H1 (cell line): ENCODE data around the gene UBN2. TPM values are rescaled to one million over a fixed set of nuclear protein-coding genes. Genes with fewer than 3 reads are reported as not detected.

Experiments
- CTCF ChIA-PET: fragments of 300-600 bp; sonication (Branson Sonifier 250); formaldehyde crosslinking; loops from one replicate; lab custom pipeline; 2021; ENCODE audit not compliant: partially characterized antibody; lab: Charles Lee
- POLR2A ChIA-PET: fragments of 300-600 bp; sonication (Branson Sonifier 250); formaldehyde crosslinking; loops from one replicate; lab custom pipeline; 2021; ENCODE audit warnings: inconsistent platforms; ENCODE audit not compliant: partially characterized antibody; lab: Charles Lee
- DNase-seq, 2 experiments: peaks; one replicate each; pipeline versions ENCODE4 v3.0.0 to v3.0.0-alpha.2; 2010 to 2022; ENCODE audit warnings: low spot score in 2 of 2, low read depth in 1 of 2, mixed read lengths in 1 of 2
- FAIRE-seq: peaks from 2 replicates; lab custom pipeline; 2011; peaks lifted over from hg19 to GRCh38; lab: Jason Lieb, UNC
- H2AFZ ChIP-seq: 2 replicates; pipeline ENCODE4 v1.8.1; 2012; ENCODE audit warnings: low read length, inconsistent platforms
- H2AK5ac ChIP-seq: 2 replicates; pipeline ENCODE4 v1.6.1; 2013; ENCODE audit warnings: low read depth, low read length
- H2BK120ac ChIP-seq: replicated peaks from 2 replicates; pipeline ENCODE3; 2013; ENCODE audit warnings: low read depth, low read length, inconsistent platforms
- H2BK12ac ChIP-seq: 2 replicates; pipeline ENCODE4 v1.6.1; 2013; ENCODE audit warnings: low read depth, low read length
- H2BK15ac ChIP-seq: 2 replicates; pipeline ENCODE4 v1.6.1; 2013; ENCODE audit warnings: low read length
- H2BK20ac ChIP-seq: 2 replicates; pipeline ENCODE4 v1.6.1; 2013; ENCODE audit warnings: low read length
- H2BK5ac ChIP-seq: 2 replicates; pipeline ENCODE4 v1.6.1; 2013; ENCODE audit warnings: low read depth, low read length
- H3K14ac ChIP-seq: 2 replicates; pipeline ENCODE4 v1.6.1; 2013; ENCODE audit warnings: inconsistent platforms; ENCODE audit not compliant: insufficient read length
- H3K18ac ChIP-seq: 2 replicates; pipeline ENCODE4 v1.6.1; 2013; ENCODE audit warnings: low read length; ENCODE audit errors: extremely low read depth
- H3K23ac ChIP-seq: 2 replicates; pipeline ENCODE4 v1.6.1; 2013; ENCODE audit warnings: inconsistent platforms; ENCODE audit not compliant: insufficient read length
- H3K23me2 ChIP-seq: 2 replicates; pipeline ENCODE4 v1.6.1; 2013; ENCODE audit warnings: low read depth, low read length
- H3K27ac ChIP-seq: 2 replicates; pipeline ENCODE4 v1.6.1; 2011; ENCODE audit warnings: low read depth, low read length, inconsistent platforms
- H3K27me3 ChIP-seq, 4 experiments: replicated peaks in 1 of 4; 1 replicate in 1 of 4; 2 replicates in 3 of 4; pipeline versions ENCODE4 v1.6.1 to v1.8.1; 2011 to 2013; ENCODE audit warnings: low read length in 3 of 4, mild to moderate bottlenecking in 3 of 4, inconsistent platforms in 2 of 4, mixed read lengths in 2 of 4, moderate library complexity in 1 of 4; ENCODE audit not compliant: control insufficient read depth in 3 of 4, insufficient read depth in 3 of 4; ENCODE audit errors: extremely low read depth in 1 of 4
- H3K36me3 ChIP-seq, 4 experiments: 2 replicates each; pipeline versions ENCODE4 v1.6.1 to v1.8.1; 2011 to 2013; ENCODE audit warnings: mild to moderate bottlenecking in 4 of 4, low read length in 3 of 4, moderate library complexity in 2 of 4, control low read depth in 1 of 4, inconsistent platforms in 1 of 4; ENCODE audit not compliant: insufficient read depth in 4 of 4, control insufficient read depth in 2 of 4
- H3K4ac ChIP-seq: replicated peaks from 2 replicates; pipeline ENCODE3; 2013; ENCODE audit warnings: low read length, low read depth, mixed read lengths, inconsistent platforms; ENCODE audit not compliant: insufficient read length
- H3K4me1 ChIP-seq, 4 experiments: replicated peaks in 1 of 4; 1 replicate in 1 of 4; 2 replicates in 3 of 4; pipeline versions ENCODE4 v1.6.1 to v1.8.1; 2011 to 2013; ENCODE audit warnings: low read length in 3 of 4, inconsistent platforms in 2 of 4, mixed read lengths in 1 of 4; ENCODE audit not compliant: insufficient read depth in 4 of 4, control insufficient read depth in 3 of 4
- H3K4me2 ChIP-seq, 2 experiments: 2 replicates each; pipeline versions ENCODE4 v1.6.1 to v1.8.1; 2011 to 2013; ENCODE audit warnings: low read depth in 2 of 2, low read length in 2 of 2, control low read depth in 1 of 2, inconsistent platforms in 1 of 2, mild to moderate bottlenecking in 1 of 2; ENCODE audit not compliant: insufficient read depth in 1 of 2
- H3K4me3 ChIP-seq, 4 experiments: fragments of 200-600, 300-600 bp in 1 of 4; sonication (generic), shearing (Covaris generic), sonication (Bioruptor Twin) in 1 of 4; 2 replicates each; pipeline versions ENCODE4 v1.5.1 to v1.8.1; 2011 to 2016; ENCODE audit warnings: low read length in 4 of 4, low read depth in 3 of 4, control low read depth in 2 of 4, inconsistent platforms in 2 of 4, mild to moderate bottlenecking in 2 of 4, mixed read lengths in 1 of 4, moderate library complexity in 1 of 4; ENCODE audit not compliant: insufficient read depth in 2 of 4; ENCODE audit errors: extremely low read depth in 1 of 4
- H3K56ac ChIP-seq: replicated peaks from 2 replicates; pipeline ENCODE3; 2013; ENCODE audit warnings: low read depth, mild to moderate bottlenecking, mixed read lengths, low read length, inconsistent platforms; ENCODE audit not compliant: insufficient read length
- H3K79me1 ChIP-seq: 2 replicates; pipeline ENCODE4 v1.6.1; 2013; ENCODE audit warnings: low read depth, low read length, control low read depth
- H3K79me2 ChIP-seq, 2 experiments: 2 replicates each; pipeline versions ENCODE4 v1.6.1 to v1.8.1; 2012 to 2013; ENCODE audit warnings: low read length in 2 of 2, mild to moderate bottlenecking in 2 of 2, inconsistent platforms in 1 of 2; ENCODE audit not compliant: insufficient read depth in 2 of 2, control insufficient read depth in 1 of 2
- H3K9ac ChIP-seq, 4 experiments: replicated peaks in 1 of 4; 1 replicate in 1 of 4; 2 replicates in 3 of 4; pipeline versions ENCODE4 v1.6.1 to v1.8.1; 2011 to 2013; ENCODE audit warnings: low read depth in 3 of 4, low read length in 3 of 4, control low read depth in 2 of 4, mild to moderate bottlenecking in 2 of 4, moderate library complexity in 2 of 4, inconsistent platforms in 1 of 4; ENCODE audit errors: extremely low read depth in 1 of 4
- H3K9me3 ChIP-seq, 2 experiments: 2 replicates each; pipeline versions ENCODE4 v1.6.1 to v1.8.1; 2012 to 2013; ENCODE audit warnings: mild to moderate bottlenecking in 2 of 2, moderate library complexity in 2 of 2, control low read depth in 1 of 2, inconsistent platforms in 1 of 2, low read depth in 1 of 2, low read length in 1 of 2, mixed read lengths in 1 of 2; ENCODE audit not compliant: insufficient read depth in 2 of 2
- H4K20me1 ChIP-seq, 2 experiments: replicated peaks in 1 of 2; 2 replicates each; pipeline versions ENCODE3 to v1.8.1; 2011 to 2013; ENCODE audit warnings: inconsistent platforms in 2 of 2, low read length in 2 of 2, mild to moderate bottlenecking in 1 of 2; ENCODE audit not compliant: insufficient read depth in 2 of 2, control insufficient read depth in 1 of 2
- H4K5ac ChIP-seq: 2 replicates; pipeline ENCODE4 v1.6.1; 2013; ENCODE audit warnings: low read length, low read depth, mixed read lengths, inconsistent platforms; ENCODE audit not compliant: insufficient read length
- H4K8ac ChIP-seq: 2 replicates; pipeline ENCODE4 v1.8.0; 2013; ENCODE audit warnings: mild to moderate bottlenecking, moderate library complexity, low read length, inconsistent platforms; ENCODE audit not compliant: insufficient read depth; ENCODE audit errors: extremely low read depth
- H4K91ac ChIP-seq: replicated peaks from 2 replicates; pipeline ENCODE3; 2013; ENCODE audit warnings: low read length, mixed read lengths, inconsistent platforms; ENCODE audit not compliant: insufficient read length
- CHD1 ChIP-seq: IDR thresholded peaks from 2 replicates; pipeline ENCODE4 v1.6.1; 2012; ENCODE audit warnings: low read depth, low read length, improper control_type of control experiment
- GTF2F1 ChIP-seq: IDR thresholded peaks from 2 replicates; pipeline ENCODE4 v1.6.1; 2012; ENCODE audit warnings: low read depth, low read length, improper control_type of control experiment, borderline replicate concordance
- NANOG ChIP-seq: IDR thresholded peaks from 2 replicates; pipeline ENCODE4 v1.6.1; 2011; ENCODE audit warnings: low read length, low read depth, mild to moderate bottlenecking, inconsistent platforms; ENCODE audit not compliant: insufficient read depth, poor library complexity, severe bottlenecking
- NRF1 ChIP-seq: IDR thresholded peaks from 2 replicates; pipeline ENCODE4 v1.6.1; 2011; ENCODE audit warnings: mild to moderate bottlenecking, low read depth, low read length, improper control_type of control experiment
- PHF8 ChIP-seq: fragments of 200-600 bp; sonication (generic); conservative IDR thresholded peaks from 2 replicates; pipeline ENCODE4 v1.7.1; 2012; ENCODE audit warnings: low read depth, mild to moderate bottlenecking, inconsistent platforms, low read length, moderate library complexity
- POLR2AphosphoS5 ChIP-seq: IDR thresholded peaks from 2 replicates; pipeline ENCODE4 v1.6.1; 2011; ENCODE audit warnings: low read depth, low read length
- SAP30 ChIP-seq: fragments of 300-600 bp; sonication (generic); IDR thresholded peaks from 2 replicates; pipeline ENCODE4 v1.7.1; 2012; ENCODE audit warnings: low read length, moderate library complexity, mild to moderate bottlenecking, inconsistent platforms; ENCODE audit not compliant: insufficient read depth, insufficient replicate concordance
- SP4 ChIP-seq: IDR thresholded peaks from 2 replicates; pipeline ENCODE4 v1.6.1; 2012; ENCODE audit warnings: low read length, inconsistent platforms
- TAF7 ChIP-seq: optimal IDR thresholded peaks from 2 replicates; pipeline ENCODE3; 2011; ENCODE audit warnings: low read depth, mild to moderate bottlenecking, inconsistent platforms, low read length, moderate library complexity, borderline replicate concordance
- TCF12 ChIP-seq: IDR thresholded peaks from 2 replicates; pipeline ENCODE4 v1.6.1; 2011; ENCODE audit warnings: low read depth, mild to moderate bottlenecking, low read length
- WGBS, 2 experiments: shearing (Covaris generic) in 1 of 2; methylation state at CpG; one replicate each; pipeline versions ENCODE4 v1.1.6 to v1.1.7; 2013 to 2015; ENCODE audit warnings: low lambda C conversion rate in 2 of 2, mixed read lengths in 2 of 2, inconsistent platforms in 1 of 2, low coverage in 1 of 2, missing lambda C conversion rate in 1 of 2; ENCODE audit not compliant: insufficient replicate concordance in 2 of 2, insufficient coverage in 1 of 2, insufficient read length in 1 of 2; ENCODE audit errors: extremely low coverage in 1 of 2, missing lambda C conversion rate in 1 of 2; 5-methylcytosine and 5-hydroxymethylcytosine counted together
- polyA plus RNA-seq, 7 experiments: library from polyadenylated mRNA; depleted of rRNA in 3 of 7; stranded (reverse) in 5 of 7; unstranded in 2 of 7; fragments of >200 nt in 5 of 7; fragments of 200-250 nt in 2 of 7; gene quantifications; 1 replicate in 5 of 7; 2 replicates in 1 of 7; 4 replicates in 1 of 7; pipeline versions ENCODE4 v1.2.1 to v1.2.3, GENCODE V29; 2011 to 2013; ENCODE audit warnings: missing spikeins in 2 of 7, mixed read lengths in 2 of 7
- total RNA-seq: library from RNA; stranded (reverse); fragmentation: NEBNext Ultra II Directional; extraction: Animal tissue kit (Norgen Biotek cat#: 25700); gene quantifications from 2 replicates; pipeline ENCODE4 v1.2.1, GENCODE V29; 2021
- TF ChIP-seq, protein P1 (sequence below), 3 experiments: IDR thresholded peaks; 1 replicate in 2 of 3; 2 replicates in 1 of 3; pipeline versions ENCODE4 v1.5.1 to v1.6.1; 2011; ENCODE audit warnings: low read length in 3 of 3, mild to moderate bottlenecking in 3 of 3, inconsistent platforms in 2 of 3, low read depth in 1 of 3, moderate library complexity in 1 of 3; ENCODE audit not compliant: insufficient read depth in 1 of 3; ENCODE audit errors: control extremely low read depth in 1 of 3

UBN2 gene
- total and polyA plus RNA-seq, 2 of the 8 experiments (the other 6 are each of a cell fraction or from before 2014, with no cell fraction given): 4.1 to 39.6 TPM

DNA sequence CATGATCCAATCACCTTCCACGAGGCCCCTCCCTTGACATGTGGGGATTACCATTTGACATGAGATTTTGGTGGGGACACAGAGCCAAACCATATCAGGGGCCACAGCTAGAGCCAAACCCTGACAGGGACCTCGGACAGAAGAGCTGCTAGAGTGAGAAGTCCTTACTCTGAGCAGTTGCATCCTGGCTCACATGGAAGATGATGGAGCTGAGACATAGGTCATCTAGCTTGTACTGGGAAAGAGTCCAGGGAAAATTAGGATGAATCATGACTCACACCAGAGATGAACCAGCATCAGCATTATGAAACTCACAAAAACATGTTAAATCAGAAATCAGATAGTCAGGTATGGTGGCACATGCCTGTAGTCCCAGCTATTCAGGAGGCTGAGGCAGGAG, 97.3 kb downstream of the UBN2 start:
- Histone ChIP-seq H3K79me2 (no peaks in the 10 kb centered on the region), H2BK120ac (no peak overlapping the region), H2BK15ac (no peak overlapping the region), H2BK20ac (no peak overlapping the region), H3K23me2 (no peaks in the 10 kb centered on the region), H3K56ac (no peak overlapping the region), H2AFZ (no peak overlapping the region), H3K4me1 (no peaks in the 10 kb centered on the region), H3K23ac (no peak overlapping the region), H3K9me3 (no peaks in the 10 kb centered on the region; a peak in 1 of 4 replicates), H3K4me2 (no peak overlapping the region), H2BK5ac (no peak overlapping the region), H4K5ac (no peak overlapping the region), H3K79me1 (no peaks in the 10 kb centered on the region), H3K27me3 (no peaks in the 10 kb centered on the region), H3K4me3 (no peak overlapping the region), H3K9ac (no peak overlapping the region), H3K14ac (no peak overlapping the region), H4K8ac (no peak overlapping the region), H3K18ac (no peak overlapping the region), H2BK12ac (no peak overlapping the region), H4K20me1 (no peaks in the 10 kb centered on the region), H3K36me3 (no peaks in the 10 kb centered on the region), H4K91ac (no peak overlapping the region), H2AK5ac (no peak overlapping the region), H3K4ac (no peak overlapping the region), H3K27ac (no peak overlapping the region)
- TF ChIP-seq NRF1 (no peak), CHD1 (no peak), POLR2AphosphoS5 (no peak), TCF12 (no peak), PHF8 (no peak), TAF7 (no peak), SP4 (no peak), NANOG (no peak), SAP30 (no peak), GTF2F1 (no peak)
- TF ChIP-seq, protein P1, sequence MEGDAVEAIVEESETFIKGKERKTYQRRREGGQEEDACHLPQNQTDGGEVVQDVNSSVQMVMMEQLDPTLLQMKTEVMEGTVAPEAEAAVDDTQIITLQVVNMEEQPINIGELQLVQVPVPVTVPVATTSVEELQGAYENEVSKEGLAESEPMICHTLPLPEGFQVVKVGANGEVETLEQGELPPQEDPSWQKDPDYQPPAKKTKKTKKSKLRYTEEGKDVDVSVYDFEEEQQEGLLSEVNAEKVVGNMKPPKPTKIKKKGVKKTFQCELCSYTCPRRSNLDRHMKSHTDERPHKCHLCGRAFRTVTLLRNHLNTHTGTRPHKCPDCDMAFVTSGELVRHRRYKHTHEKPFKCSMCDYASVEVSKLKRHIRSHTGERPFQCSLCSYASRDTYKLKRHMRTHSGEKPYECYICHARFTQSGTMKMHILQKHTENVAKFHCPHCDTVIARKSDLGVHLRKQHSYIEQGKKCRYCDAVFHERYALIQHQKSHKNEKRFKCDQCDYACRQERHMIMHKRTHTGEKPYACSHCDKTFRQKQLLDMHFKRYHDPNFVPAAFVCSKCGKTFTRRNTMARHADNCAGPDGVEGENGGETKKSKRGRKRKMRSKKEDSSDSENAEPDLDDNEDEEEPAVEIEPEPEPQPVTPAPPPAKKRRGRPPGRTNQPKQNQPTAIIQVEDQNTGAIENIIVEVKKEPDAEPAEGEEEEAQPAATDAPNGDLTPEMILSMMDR (IDR thresholded peaks at IDR 0.05; ENCODE audit: control extremely low read depth in 1 of 3, insufficient read depth in 1 of 3, low read depth in 1 of 3, low read length in 3 of 3): no peak
- ChIA-PET POLR2A (no interaction called here), CTCF (interaction anchor here (0.5 to 5.5 kb wide), 2 partner anchors 10 to 107 kb away, joined by 3 to 25 read pairs; no protein-coding TSS in a partner anchor)
- no peak for DNase-seq
- FAIRE-seq: no peak
- WGBS, 2 experiments: 85% methylated on average over 2 of the region's 2 CpGs; no CpG with 5 or more reads in 1 of the 2 experiments
